ENCODE results near the gene FNDC3B. TPM values are rescaled to one million over a fixed set of nuclear protein-coding genes. Genes with fewer than 3 reads are reported as not detected.
A peak's percentile ranks its signal among the peaks of the same experiment; 100 is the strongest.

FNDC3B gene
- total and polyA plus RNA-seq, 9 of the 15 experiments (the other 6 are each of a cell fraction or from before 2014, with no cell fraction given): 7.0 to 35.8 (median 16.2) TPM

DNA sequence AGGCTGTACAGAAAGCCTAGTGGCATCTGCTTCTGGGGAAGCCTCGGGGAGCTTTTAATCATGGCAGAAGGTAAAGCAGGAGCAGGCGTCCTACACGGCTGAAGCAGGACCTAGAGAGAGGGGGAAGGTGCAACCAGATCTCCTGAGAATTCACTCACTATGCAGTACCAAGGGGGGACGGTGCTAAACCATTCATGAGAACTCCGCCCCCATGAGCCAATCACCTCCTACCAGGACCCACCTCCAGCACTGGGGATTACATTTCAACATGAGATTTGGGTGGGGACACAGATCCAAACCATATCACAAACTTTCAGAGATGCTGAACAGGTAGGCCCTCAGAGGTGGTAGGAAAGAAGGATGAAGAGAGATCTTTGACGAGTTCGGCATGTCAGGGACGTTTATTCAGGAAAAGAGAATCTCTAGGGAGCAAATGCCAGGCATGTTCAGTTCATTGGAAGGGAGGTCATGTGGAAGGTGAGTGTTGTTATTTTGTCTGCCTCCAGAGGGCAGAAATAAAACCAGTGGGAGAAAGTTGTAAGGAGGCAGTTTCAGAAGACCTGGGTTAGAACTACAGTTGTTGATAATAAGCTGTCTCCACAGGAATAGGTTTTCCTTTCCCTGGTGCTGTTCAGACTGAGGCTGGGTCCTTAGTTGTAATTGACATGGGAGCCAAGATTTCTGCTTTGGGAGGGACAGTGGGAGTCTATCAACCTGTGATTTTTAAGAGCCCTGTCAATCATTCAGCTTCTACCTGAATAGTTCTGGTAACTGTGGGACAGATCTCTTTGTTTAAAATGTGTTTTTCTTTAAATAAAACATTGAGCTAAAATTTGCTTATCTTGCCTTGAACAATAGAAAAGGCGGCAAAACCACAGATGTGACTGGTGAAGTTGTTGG is 4.3 kb upstream of the FNDC3B start:
- peak; percentile 46 to 65 (median 52) for DNase-seq (ENCODE audit: extremely low read depth in 1 of 4, low spot score in 3 of 4)
- H3K9me3 ChIP-seq (replicated peaks; ENCODE audit: control insufficient read depth, insufficient read depth, low read depth, low read length): no peaks in the 10 kb centered on the region; the same call in 1 of the 2 replicates
- H3K36me3 ChIP-seq (ENCODE audit: control insufficient read depth, insufficient read depth, low read length): no peaks in the 10 kb centered on the region
- in situ Hi-C loops (cut with MboI) (no loop called here), intact Hi-C loops (cut with micrococcal nuclease) (loop anchor here (5.0 kb wide), 2 partner anchors 97 to 167 kb away; no protein-coding TSS in a partner anchor)
- peaks cover 20 to 40% of the 10 kb centered on the region in 2 experiments for H3K4me1 ChIP-seq (replicated peaks in 1 of 2; ENCODE audit: control insufficient read depth in 2 of 2, insufficient read depth in 2 of 2, low read length in 2 of 2)
- 67% methylated on average over 9 of the region's 9 CpGs for WGBS (ENCODE audit: insufficient coverage, low coverage, missing lambda C conversion rate)
- peak overlapping the region; percentile 44 for H2AFZ ChIP-seq (ENCODE audit: low read depth, low read length)
- no peak overlapping the region for H3K4me2 ChIP-seq (ENCODE audit: insufficient read depth, low read length)
- no peak overlapping the region for H3K4me3 ChIP-seq
- no peaks in the 10 kb centered on the region for H3K9me1 ChIP-seq (ENCODE audit: control insufficient read depth, insufficient read depth, low read length)
- FAIRE-seq: peak; percentile 19
- no peaks in the 10 kb centered on the region for H4K20me1 ChIP-seq (replicated peaks; ENCODE audit: control insufficient read depth, insufficient read depth, low read length)
- no peaks in the 10 kb centered on the region for H3K27me3 ChIP-seq (ENCODE audit: control insufficient read depth in 2 of 2, insufficient read depth in 2 of 2, low read length in 2 of 2)
- ChIA-PET POLR2A (interaction anchor here (0.6 to 0.8 kb wide), 3 partner anchors 9 to 221 kb away, joined by 3 to 4 read pairs (median 3); no protein-coding TSS in a partner anchor), CTCF (ENCODE audit: low intra/inter-chr PET ratio) (no interaction called here)
- H3K27ac ChIP-seq (ENCODE audit: extremely low read depth, low read depth, low read length): no peak overlapping the region
- no TSS peak for BruUV-seq (replicated peaks)
- no peak for ATAC-seq
- H3K79me2 ChIP-seq (ENCODE audit: control insufficient read depth, insufficient read depth, low read length): peaks cover 11% of the 10 kb centered on the region
- H3K9ac ChIP-seq (ENCODE audit: insufficient read depth in 1 of 2, low read depth in 2 of 2, low read length in 2 of 2): no peak overlapping the region
- TF ChIP-seq ZEB2 (IDR thresholded peaks at IDR 0.05) (no peak), SMARCE1 (IDR thresholded peaks at IDR 0.05) (no peak), BHLHE40 (IDR thresholded peaks at IDR 0.05; ENCODE audit: low read length) (no peak), ZNF785 (CRISPR knock-in tag; IDR thresholded peaks at IDR 0.05) (no peak), ZFP30 (CRISPR knock-in tag; IDR thresholded peaks at IDR 0.05; ENCODE audit: borderline replicate concordance) (no peak), NR2C1 (IDR thresholded peaks at IDR 0.05) (no peak), NR2C1 (tag; IDR thresholded peaks at IDR 0.05) (0 out of 2 replicates have a peak, but pooled peaks have one; percentile 26), ZNF282 (CRISPR knock-in tag; IDR thresholded peaks at IDR 0.05) (no peak), E2F1 (CRISPR knock-in tag; IDR thresholded peaks at IDR 0.05) (no peak), SFPQ (IDR thresholded peaks at IDR 0.05; ENCODE audit: low read depth, low read length) (no peak), RAD21 (CRISPR knock-in tag; conservative IDR thresholded peaks at IDR 0.05 in 1 of 2, IDR thresholded peaks at IDR 0.05 in 1 of 2) (peak; percentile 35 to 57)
- TF ChIP-seq, protein P1, sequence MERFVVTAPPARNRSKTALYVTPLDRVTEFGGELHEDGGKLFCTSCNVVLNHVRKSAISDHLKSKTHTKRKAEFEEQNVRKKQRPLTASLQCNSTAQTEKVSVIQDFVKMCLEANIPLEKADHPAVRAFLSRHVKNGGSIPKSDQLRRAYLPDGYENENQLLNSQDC (CRISPR knock-in tag; IDR thresholded peaks at IDR 0.05): no peak
- TF ChIP-seq, protein P2, sequence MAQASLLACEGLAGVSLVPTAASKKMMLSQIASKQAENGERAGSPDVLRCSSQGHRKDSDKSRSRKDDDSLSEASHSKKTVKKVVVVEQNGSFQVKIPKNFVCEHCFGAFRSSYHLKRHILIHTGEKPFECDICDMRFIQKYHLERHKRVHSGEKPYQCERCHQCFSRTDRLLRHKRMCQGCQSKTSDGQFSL (CRISPR knock-in tag; IDR thresholded peaks at IDR 0.05): no peak
- TF ChIP-seq, protein P2 (tag; IDR thresholded peaks at IDR 0.05): no peak
- TF ChIP-seq, protein P3, sequence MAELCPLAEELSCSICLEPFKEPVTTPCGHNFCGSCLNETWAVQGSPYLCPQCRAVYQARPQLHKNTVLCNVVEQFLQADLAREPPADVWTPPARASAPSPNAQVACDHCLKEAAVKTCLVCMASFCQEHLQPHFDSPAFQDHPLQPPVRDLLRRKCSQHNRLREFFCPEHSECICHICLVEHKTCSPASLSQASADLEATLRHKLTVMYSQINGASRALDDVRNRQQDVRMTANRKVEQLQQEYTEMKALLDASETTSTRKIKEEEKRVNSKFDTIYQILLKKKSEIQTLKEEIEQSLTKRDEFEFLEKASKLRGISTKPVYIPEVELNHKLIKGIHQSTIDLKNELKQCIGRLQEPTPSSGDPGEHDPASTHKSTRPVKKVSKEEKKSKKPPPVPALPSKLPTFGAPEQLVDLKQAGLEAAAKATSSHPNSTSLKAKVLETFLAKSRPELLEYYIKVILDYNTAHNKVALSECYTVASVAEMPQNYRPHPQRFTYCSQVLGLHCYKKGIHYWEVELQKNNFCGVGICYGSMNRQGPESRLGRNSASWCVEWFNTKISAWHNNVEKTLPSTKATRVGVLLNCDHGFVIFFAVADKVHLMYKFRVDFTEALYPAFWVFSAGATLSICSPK (IDR thresholded peaks at IDR 0.05; ENCODE audit: borderline replicate concordance): no peak
